ENCODE measurements around the gene DNAJC12. TPM values are rescaled to one million over a fixed set of nuclear protein-coding genes. Genes with fewer than 3 reads are reported as not detected.

Gene DNAJC12
- total and polyA plus RNA-seq, 2 of the 8 experiments (the other 6 are each of a cell fraction or from before 2014, with no cell fraction given), result 0.86 to 4.2 TPM

DNA sequence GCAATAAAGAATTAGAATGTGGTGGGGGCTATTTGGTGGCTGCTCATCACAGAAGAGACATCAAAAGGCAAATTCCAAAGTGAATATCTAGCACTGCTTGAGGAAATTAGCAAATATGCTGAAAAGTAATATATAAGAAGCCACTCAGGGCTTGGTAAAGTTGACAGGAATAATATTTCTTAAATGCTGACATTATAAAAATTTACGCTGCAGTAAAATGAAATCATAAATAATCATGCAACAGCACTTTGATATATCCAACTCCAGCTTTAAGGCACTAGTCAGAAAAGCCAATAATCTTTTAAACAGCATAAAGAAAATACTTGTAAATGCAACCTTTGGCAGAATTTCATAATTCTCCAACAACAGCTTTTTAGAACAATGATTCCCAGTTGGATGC, 36.9 kb downstream of the DNAJC12 start:
- no peak overlapping the region for H3K4ac ChIP-seq (replicated peaks; ENCODE audit: insufficient read length, low read depth, low read length)
- no peak overlapping the region for H2BK12ac ChIP-seq (ENCODE audit: low read depth, low read length)
- H3K23ac ChIP-seq (ENCODE audit: insufficient read length), result no peak overlapping the region
- no peaks in the 10 kb centered on the region for H4K20me1 ChIP-seq (replicated peaks in 1 of 2; ENCODE audit: control insufficient read depth in 1 of 2, insufficient read depth in 2 of 2, low read length in 2 of 2)
- H3K36me3 ChIP-seq (ENCODE audit: control insufficient read depth in 2 of 4, insufficient read depth in 4 of 4, low read length in 3 of 4), result no peaks in the 10 kb centered on the region
- H2BK15ac ChIP-seq (ENCODE audit: low read length), result no peak overlapping the region
- no peak overlapping the region for H2BK20ac ChIP-seq (ENCODE audit: low read length)
- FAIRE-seq (no peak), DNase-seq (ENCODE audit: low read depth in 1 of 2, low spot score in 2 of 2) (no peak)
- no peaks in the 10 kb centered on the region for H3K79me1 ChIP-seq (ENCODE audit: low read depth, low read length)
- no peaks in the 10 kb centered on the region for H3K9me3 ChIP-seq (ENCODE audit: insufficient read depth in 2 of 2, low read depth in 1 of 2, low read length in 1 of 2)
- no peak overlapping the region for H3K9ac ChIP-seq (replicated peaks in 1 of 4; ENCODE audit: extremely low read depth in 1 of 4, low read depth in 3 of 4, low read length in 3 of 4)
- WGBS, 2 experiments (ENCODE audit: extremely low coverage in 1 of 2, insufficient coverage in 1 of 2, insufficient read length in 1 of 2, insufficient replicate concordance in 2 of 2, low coverage in 1 of 2, low lambda C conversion rate in 2 of 2, missing lambda C conversion rate in 1 of 2), result 92% methylated on average over 1 of the region's 1 CpG; no CpG with 5 or more reads in 1 of the 2 experiments
- H3K27me3 ChIP-seq (replicated peaks in 1 of 4; ENCODE audit: control insufficient read depth in 3 of 4, extremely low read depth in 1 of 4, insufficient read depth in 3 of 4, low read length in 3 of 4), result no peaks in the 10 kb centered on the region
- no peaks in the 10 kb centered on the region for H3K79me2 ChIP-seq (ENCODE audit: control insufficient read depth in 1 of 2, insufficient read depth in 2 of 2, low read length in 2 of 2)
- POLR2A ChIA-PET (ENCODE audit: partially characterized antibody), result no interaction called here
- no peak overlapping the region for H4K5ac ChIP-seq (ENCODE audit: insufficient read length, low read depth, low read length)
- no peak overlapping the region for H3K14ac ChIP-seq (ENCODE audit: insufficient read length)
- no peak overlapping the region for H2AFZ ChIP-seq (ENCODE audit: low read length)
- no peak overlapping the region for H3K4me2 ChIP-seq (ENCODE audit: insufficient read depth in 1 of 2, low read depth in 2 of 2, low read length in 2 of 2)
- no peak overlapping the region for H3K4me3 ChIP-seq (ENCODE audit: extremely low read depth in 1 of 4, insufficient read depth in 2 of 4, low read depth in 3 of 4, low read length in 4 of 4)
- no peaks in the 10 kb centered on the region; the same call in 1 of the 2 replicates for H3K23me2 ChIP-seq (ENCODE audit: low read depth, low read length)
- no peak overlapping the region for H3K18ac ChIP-seq (ENCODE audit: extremely low read depth, low read length)
- H3K56ac ChIP-seq (replicated peaks; ENCODE audit: insufficient read length, low read depth, low read length), result no peak overlapping the region
- H3K27ac ChIP-seq (ENCODE audit: low read depth, low read length), result no peak overlapping the region
- H2BK120ac ChIP-seq (replicated peaks; ENCODE audit: low read depth, low read length), result no peak overlapping the region
- TF ChIP-seq, protein P1, sequence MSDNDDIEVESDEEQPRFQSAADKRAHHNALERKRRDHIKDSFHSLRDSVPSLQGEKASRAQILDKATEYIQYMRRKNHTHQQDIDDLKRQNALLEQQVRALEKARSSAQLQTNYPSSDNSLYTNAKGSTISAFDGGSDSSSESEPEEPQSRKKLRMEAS (IDR thresholded peaks at IDR 0.05), result no peak
- TF ChIP-seq BCL11A (IDR thresholded peaks at IDR 0.05; ENCODE audit: low read depth in 2 of 2, low read length in 2 of 2) (no peak), TAF1 (IDR thresholded peaks at IDR 0.05; ENCODE audit: low read depth, low read length) (no peak), SP1 (IDR thresholded peaks at IDR 0.05; ENCODE audit: low read depth, low read length) (no peak), CHD2 (IDR thresholded peaks at IDR 0.05; ENCODE audit: low read length) (no peak), SRF (IDR thresholded peaks at IDR 0.05; ENCODE audit: low read depth, low read length) (no peak)
- no peaks in the 10 kb centered on the region for H3K4me1 ChIP-seq (replicated peaks in 1 of 4; ENCODE audit: control insufficient read depth in 3 of 4, insufficient read depth in 4 of 4, low read length in 3 of 4)
- no peak overlapping the region for H2BK5ac ChIP-seq (ENCODE audit: low read depth, low read length)
- no peak overlapping the region for H4K91ac ChIP-seq (replicated peaks; ENCODE audit: insufficient read length, low read length)
- H4K8ac ChIP-seq (ENCODE audit: extremely low read depth, insufficient read depth, low read length), result no peak overlapping the region
- CTCF ChIA-PET (ENCODE audit: partially characterized antibody), result interaction anchor here (2.9 kb wide), 1 partner anchor 12 kb away, joined by 15 read pairs; no protein-coding TSS in a partner anchor
- H2AK5ac ChIP-seq (ENCODE audit: low read depth, low read length), result no peak overlapping the region
